IMR-90 (cell line): ENCODE data around the gene TRAF7. TPM values are rescaled to one million over a fixed set of nuclear protein-coding genes. Genes with fewer than 3 reads are reported as not detected.

Source experiments
- ATAC-seq: fragments of 200-7000 bp; cut with Tn5 transposase; 2 replicates; pipeline ENCODE4 v1.9.1; 2020; ENCODE audit warnings: low read depth, mild to moderate bottlenecking, moderate library complexity
- Bru-seq: library from RNA; stranded (reverse); fragments of 400-500 nt; gene quantifications from one replicate; lab custom pipeline; 2021; lab: Mats Ljungman, UMichigan
- BruChase-seq, 2 experiments: library from RNA; stranded (reverse); fragments of 400-500 nt; gene quantifications; one replicate each; lab custom pipeline; 2021; lab: Mats Ljungman, UMichigan
- BruUV-seq: library from RNA; stranded (reverse); fragments of 400-500 nt; replicated peaks from 2 replicates; lab custom pipeline; 2021; lab: Mats Ljungman, UMichigan
- CTCF ChIA-PET: fragments of 300-600 bp; formaldehyde crosslinking; extraction: SDS; loops from one replicate; lab custom pipeline; 2021; ENCODE audit warnings: antibody characterized with exemption; lab: Yijun Ruan, JAX
- POLR2A ChIA-PET: fragments of 300-600 bp; sonication (Branson Sonifier 250); formaldehyde crosslinking; loops from one replicate; lab custom pipeline; 2022; ENCODE audit warnings: antibody characterized with exemption; ENCODE audit not compliant: unreplicated experiment; lab: Charles Lee
- DNase-seq: peaks from one replicate; pipeline ENCODE4 v3.0.0; 2013
- H2AFZ ChIP-seq: replicated peaks from 2 replicates; pipeline ENCODE3; 2013; ENCODE audit warnings: low read length, mild to moderate bottlenecking; ENCODE audit not compliant: poor library complexity
- H2AK5ac ChIP-seq: 2 replicates; pipeline ENCODE4 v1.6.1; 2013; ENCODE audit warnings: low read depth, low read length, inconsistent platforms
- H2AK9ac ChIP-seq: replicated peaks from 2 replicates; pipeline ENCODE3; 2013; ENCODE audit warnings: mild to moderate bottlenecking, low read depth, low read length, moderate library complexity; ENCODE audit not compliant: poor library complexity
- H2BK120ac ChIP-seq: 2 replicates; pipeline ENCODE4 v1.6.1; 2013; ENCODE audit warnings: low read depth, low read length, inconsistent platforms
- H2BK15ac ChIP-seq: 3 replicates; pipeline ENCODE4 v1.6.1; 2013; ENCODE audit warnings: low read depth, low read length, inconsistent platforms
- H2BK20ac ChIP-seq: 2 replicates; pipeline ENCODE4 v1.6.1; 2013; ENCODE audit warnings: low read depth, mild to moderate bottlenecking, inconsistent platforms, low read length, moderate library complexity
- H2BK5ac ChIP-seq: 2 replicates; pipeline ENCODE4 v1.6.1; 2013; ENCODE audit warnings: mild to moderate bottlenecking, low read depth, low read length, inconsistent platforms; ENCODE audit not compliant: poor library complexity, severe bottlenecking
- H3K14ac ChIP-seq: replicated peaks from 2 replicates; pipeline ENCODE4 v1.6.1; 2013; ENCODE audit warnings: low read depth, low read length, inconsistent platforms
- H3K18ac ChIP-seq: 2 replicates; pipeline ENCODE4 v1.6.1; 2013; ENCODE audit warnings: low read depth, low read length, control low read depth
- H3K23ac ChIP-seq: 2 replicates; pipeline ENCODE4 v1.6.1; 2013; ENCODE audit warnings: low read depth, low read length, inconsistent platforms
- H3K27ac ChIP-seq: 2 replicates; pipeline ENCODE4 v1.5.1; 2013; ENCODE audit warnings: mild to moderate bottlenecking, control low read depth, low read length; ENCODE audit not compliant: insufficient read depth
- H3K27me3 ChIP-seq: 2 replicates; pipeline ENCODE4 v1.6.1; 2013; ENCODE audit warnings: low read length; ENCODE audit not compliant: control insufficient read depth, insufficient read depth
- H3K36me3 ChIP-seq: 2 replicates; pipeline ENCODE4 v1.6.1; 2013; ENCODE audit warnings: low read length, mixed read lengths; ENCODE audit not compliant: control insufficient read depth, insufficient read depth
- H3K4ac ChIP-seq: 2 replicates; pipeline ENCODE4 v1.6.1; 2013; ENCODE audit warnings: low read depth, low read length, inconsistent platforms
- H3K4me1 ChIP-seq: 2 replicates; pipeline ENCODE4 v1.6.1; 2013; ENCODE audit warnings: low read length, mixed read lengths; ENCODE audit not compliant: control insufficient read depth, insufficient read depth
- H3K4me2 ChIP-seq: 2 replicates; pipeline ENCODE4 v1.6.1; 2013; ENCODE audit warnings: low read depth, mild to moderate bottlenecking, control low read depth, low read length, moderate library complexity
- H3K4me3 ChIP-seq: 2 replicates; pipeline ENCODE4 v1.5.1; 2013; ENCODE audit warnings: low read depth, mild to moderate bottlenecking, control low read depth, low read length, moderate library complexity; ENCODE audit not compliant: insufficient read depth
- H3K56ac ChIP-seq: 2 replicates; pipeline ENCODE4 v1.6.1; 2013; ENCODE audit warnings: low read length, inconsistent platforms; ENCODE audit not compliant: insufficient read depth; ENCODE audit errors: extremely low read depth
- H3K79me1 ChIP-seq, 2 experiments: 2 replicates each; pipeline ENCODE4 v1.6.1; 2013; ENCODE audit warnings: low read length in 2 of 2, inconsistent platforms in 1 of 2, low read depth in 1 of 2
- H3K9ac ChIP-seq: 2 replicates; pipeline ENCODE4 v1.6.1; 2013; ENCODE audit warnings: low read depth, low read length, control low read depth
- H3K9me1 ChIP-seq: 2 replicates; pipeline ENCODE4 v1.6.1; 2013; ENCODE audit warnings: low read length, inconsistent platforms; ENCODE audit not compliant: insufficient read depth
- H3K9me3 ChIP-seq: 2 replicates; pipeline ENCODE4 v1.6.1; 2013; ENCODE audit warnings: low read length; ENCODE audit not compliant: control insufficient read depth, insufficient read depth
- H4K20me1 ChIP-seq: 2 replicates; pipeline ENCODE4 v1.6.1; 2013; ENCODE audit warnings: low read length, inconsistent platforms; ENCODE audit not compliant: insufficient read depth
- H4K5ac ChIP-seq: 2 replicates; pipeline ENCODE4 v1.6.1; 2013; ENCODE audit warnings: mild to moderate bottlenecking, low read depth, low read length, control low read depth
- H4K8ac ChIP-seq, 2 experiments: 2 replicates each; pipeline ENCODE4 v1.6.1; 2013; ENCODE audit warnings: low read depth in 2 of 2, low read length in 2 of 2, control low read depth in 1 of 2, inconsistent platforms in 1 of 2
- H4K91ac ChIP-seq: 2 replicates; pipeline ENCODE4 v1.6.1; 2013; ENCODE audit warnings: low read depth, low read length, inconsistent platforms; ENCODE audit not compliant: insufficient read depth
- BHLHE40 ChIP-seq: fragments of 150-350 bp; IDR thresholded peaks from 2 replicates; pipeline ENCODE4 v1.6.1; 2016; ENCODE audit warnings: mild to moderate bottlenecking, low read depth, low read length
- ELK1 ChIP-seq: fragments of 150-350 bp; IDR thresholded peaks from 2 replicates; pipeline ENCODE4 v1.6.1; 2016; ENCODE audit warnings: low read depth, mild to moderate bottlenecking, low read length, moderate library complexity, borderline replicate concordance
- FOS ChIP-seq: fragments of 150-350 bp; IDR thresholded peaks from 2 replicates; pipeline ENCODE4 v1.6.1; 2016; ENCODE audit warnings: low read depth, low read length
- MAFK ChIP-seq: IDR thresholded peaks from 2 replicates; pipeline ENCODE4 v1.6.1; 2012; ENCODE audit warnings: low read depth, low read length, improper control_type of control experiment
- MAZ ChIP-seq: IDR thresholded peaks from 2 replicates; pipeline ENCODE4 v1.6.1; 2012; ENCODE audit warnings: low read depth, mild to moderate bottlenecking, low read length, improper control_type of control experiment, moderate library complexity, borderline replicate concordance
- MXI1 ChIP-seq: IDR thresholded peaks from 2 replicates; pipeline ENCODE4 v1.6.1; 2012; ENCODE audit warnings: low read depth, mild to moderate bottlenecking, low read length, moderate library complexity, borderline replicate concordance
- NFE2L2 ChIP-seq: fragments of 150-350 bp; IDR thresholded peaks from 2 replicates; pipeline ENCODE4 v1.6.1; 2016; ENCODE audit warnings: low read depth, mild to moderate bottlenecking, low read length
- POLR2A ChIP-seq: IDR thresholded peaks from 2 replicates; pipeline ENCODE4 v1.6.1; 2012; ENCODE audit warnings: mild to moderate bottlenecking, low read depth, low read length
- RAD21 ChIP-seq: IDR thresholded peaks from 2 replicates; pipeline ENCODE4 v1.6.1; 2012; ENCODE audit warnings: low read length, improper control_type of control experiment
- RCOR1 ChIP-seq: IDR thresholded peaks from 2 replicates; pipeline ENCODE4 v1.6.1; 2012; ENCODE audit warnings: mild to moderate bottlenecking, low read length, improper control_type of control experiment; ENCODE audit not compliant: insufficient replicate concordance
- RFX5 ChIP-seq: IDR thresholded peaks from 2 replicates; pipeline ENCODE4 v1.8.0; 2012; ENCODE audit warnings: low read depth, mild to moderate bottlenecking, low read length, moderate library complexity
- WGBS, 2 experiments: methylation state at CpG; one replicate each; pipeline versions ENCODE4 v1.1.5 to v1.1.7; 2013; ENCODE audit warnings: missing lambda C conversion rate in 2 of 2; ENCODE audit not compliant: insufficient read length in 1 of 2; ENCODE audit errors: extremely low coverage in 2 of 2; 5-methylcytosine and 5-hydroxymethylcytosine counted together
- dilution Hi-C: fragments of 300-500 bp; cut with HindIII; formaldehyde crosslinking; loops from one replicate; pipeline ENCODE4 v1.14.3; 2018; ENCODE audit warnings: low sequenced_read_pairs; ENCODE audit not compliant: unreplicated experiment
- in situ Hi-C: fragments of 300-500 bp; cut with MboI; formaldehyde crosslinking; loops from 3 replicates; pipeline ENCODE4 v1.14.3; 2019; ENCODE audit warnings: low sequenced_read_pairs, inconsistent platforms, mixed read lengths
- intact Hi-C: fragments of 100-400 bp; cut with micrococcal nuclease; formaldehyde crosslinking; loops from 2 replicates; pipeline ENCODE4 v1.10.0; 2022
- long read RNA-seq: library from polyadenylated mRNA; unstranded; transcript quantifications from one replicate; pipeline ENCODE4 v2.0.0, GENCODE V29; 2021; ENCODE audit not compliant: unreplicated experiment
- polyA plus RNA-seq, 3 experiments: library from polyadenylated mRNA; depleted of rRNA; stranded (reverse); fragments of >200 nt; gene quantifications; 2 replicates each; pipeline ENCODE4 v1.2.3, GENCODE V29; 2012; ENCODE audit warnings: low replicate concordance in 1 of 3
- total RNA-seq: library from RNA; depleted of rRNA; stranded (reverse); fragments of >200 nt; gene quantifications from 2 replicates; pipeline ENCODE4 v1.2.3, GENCODE V29; 2012; rRNA removed
- TF ChIP-seq, protein P1 (sequence below): conservative IDR thresholded peaks from 2 replicates; pipeline ENCODE4 v1.5.1; 2012; ENCODE audit warnings: mild to moderate bottlenecking, low read depth, low read length, improper control_type of control experiment

TRAF7 gene
- total RNA-seq = 26.4 and 29.6 TPM in 2 replicates
- 52.6 and 55.1 TPM in 2 replicates for polyA plus RNA-seq (2012; rRNA removed)
- polyA plus RNA-seq (2012; cell fraction: cytosol; rRNA removed) = 37.0 and 60.8 TPM in 2 replicates
- 79.2 and 173 TPM in 2 replicates for polyA plus RNA-seq (2012; cell fraction: nucleus; rRNA removed; ENCODE audit: low replicate concordance)
- Bru-seq, nascent RNA = percentile 59 among the genes with signal in this experiment
- BruChase-seq, experiment 1, labeled RNA remaining after a 6-hour chase = percentile 71 among the genes with signal in this experiment
- BruChase-seq, experiment 2, labeled RNA remaining after a 2-hour chase = percentile 62 among the genes with signal in this experiment
- long read RNA-seq, transcript TRAF7-201 (21 exons, 3,700 nt) = major isoform, 39 of 150 reads
- long read RNA-seq, partial matches to known transcripts = 92 of 150 reads
- long read RNA-seq, other reads (novel, unspliced or antisense) = 19 of 150 reads

DNA sequence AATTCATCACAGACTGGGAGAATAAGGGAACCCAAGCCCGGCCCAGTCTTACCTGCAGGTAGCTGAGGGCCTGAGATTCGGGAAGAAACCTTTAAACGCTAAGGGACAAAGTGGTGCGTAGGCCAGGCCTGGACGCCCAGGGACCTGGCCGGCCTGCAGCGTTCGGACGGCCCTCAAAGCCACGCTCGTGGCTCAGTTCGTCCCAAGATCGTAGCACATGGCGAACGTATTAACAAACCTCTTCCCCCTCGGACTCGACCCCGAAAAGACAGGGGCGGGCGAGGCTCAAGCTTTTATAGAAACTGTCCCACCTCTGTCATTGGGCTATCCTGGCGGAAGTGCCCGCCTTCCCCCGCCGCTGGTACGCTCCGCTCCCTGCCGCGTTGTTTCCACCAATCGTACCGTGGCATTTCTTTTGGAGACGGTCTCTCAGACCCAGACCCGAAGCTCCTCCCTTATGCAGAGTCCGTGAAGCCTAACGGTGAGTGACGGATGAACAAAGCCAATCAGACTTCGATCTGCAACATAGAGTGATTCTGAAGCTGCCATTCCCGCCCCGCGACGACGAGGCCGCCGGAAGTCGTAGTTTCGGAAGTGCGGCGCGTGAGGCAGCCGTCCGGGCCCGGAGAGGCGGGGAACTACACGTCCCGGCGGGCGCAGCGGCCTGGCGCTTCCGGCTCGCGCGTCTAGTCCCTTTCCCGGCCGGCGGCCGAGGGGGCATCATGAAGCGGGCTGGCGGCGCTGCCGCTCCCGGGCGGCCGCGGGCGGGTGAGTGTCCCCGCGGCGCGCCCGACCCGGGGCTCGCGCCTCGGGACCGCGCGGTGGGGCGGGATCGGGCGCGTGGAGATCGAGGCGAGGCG is at the start of gene TRAF7:
Gene TRAF7 (plus strand): TSS at position 692 of the 860 bp plus-strand sequence. CDS start 8,139 bp downstream, outside the sequence.
- Histone ChIP-seq H3K56ac (peak within 1 kb of the TSS; percentile 89), H3K4ac (peak within 1 kb of the TSS; percentile 90), H3K4me3 (peak within 1 kb of the TSS; percentile 86), H4K5ac (no peak within 1 kb of the TSS), H3K27ac (peak within 1 kb of the TSS; percentile 85), H4K8ac (peak within 1 kb of the TSS; percentile 61 to 76), H3K9me1 (peaks cover 15% of the 10 kb centered on the region; the same call in 1 of the 2 replicates), H2AK5ac (peak within 1 kb of the TSS; percentile 97), H3K9ac (peak within 1 kb of the TSS; percentile 95), H2BK120ac (peak within 1 kb of the TSS; percentile 47), H2BK5ac (peak within 1 kb of the TSS; percentile 72), H2AFZ (peak within 1 kb of the TSS; percentile 86), H4K20me1 (peaks cover 87% of the 10 kb centered on the region), H3K23ac (peak within 1 kb of the TSS; percentile 91), H4K91ac (peak within 1 kb of the TSS; percentile 65), H2AK9ac (peak within 1 kb of the TSS; percentile 100), H3K4me2 (peak within 1 kb of the TSS; percentile 98), H3K14ac (peak within 1 kb of the TSS; percentile 97), H3K4me1 (peaks cover 48% of the 10 kb centered on the region), H2BK20ac (no peak within 1 kb of the TSS), H3K27me3 (no peaks in the 10 kb centered on the region), H3K36me3 (peaks cover 32% of the 10 kb centered on the region), H3K18ac (peak within 1 kb of the TSS; percentile 1; the same call in 1 of the 2 replicates), H2BK15ac (no peak within 1 kb of the TSS), H3K9me3 (no peaks in the 10 kb centered on the region), H3K79me1 (peaks cover 11 to 89% of the 10 kb centered on the region in 2 experiments; a peak in 3 of 4 replicates)
- DNase-seq (peak; percentile 100), ATAC-seq (peak; percentile 84)
- no TSS peak for BruUV-seq
- in situ Hi-C loops = no loop called here
- intact Hi-C loops = no loop called here
- WGBS, 2 experiments = 0% methylated on average over 26 of the region's 94 CpGs; no CpG with 5 or more reads in 1 of the 2 experiments
- CTCF ChIA-PET = interaction anchor here (0.6 to 1.0 kb wide), 3 partner anchors 12 to 207 kb away, joined by 3 to 6 read pairs (median 3); no protein-coding TSS in a partner anchor
- POLR2A ChIA-PET = interaction anchor here (0.5 to 1.2 kb wide), 6 partner anchors 16 to 151 kb away, joined by 3 to 6 read pairs (median 4); no protein-coding TSS in a partner anchor
- dilution Hi-C loops = no loop called here
- TF ChIP-seq RCOR1 = no peak
- no peak for TF ChIP-seq RFX5
- TF ChIP-seq MAZ = peak; percentile 81; the same call in 1 of the 2 replicates
- TF ChIP-seq ELK1 = 0 out of 2 replicates have a peak, but pooled peaks have one; percentile 57
- no peak for TF ChIP-seq NFE2L2
- no peak for TF ChIP-seq MAFK
- no peak for TF ChIP-seq RAD21
- peak; percentile 95 for TF ChIP-seq MXI1
- TF ChIP-seq, protein P1, sequence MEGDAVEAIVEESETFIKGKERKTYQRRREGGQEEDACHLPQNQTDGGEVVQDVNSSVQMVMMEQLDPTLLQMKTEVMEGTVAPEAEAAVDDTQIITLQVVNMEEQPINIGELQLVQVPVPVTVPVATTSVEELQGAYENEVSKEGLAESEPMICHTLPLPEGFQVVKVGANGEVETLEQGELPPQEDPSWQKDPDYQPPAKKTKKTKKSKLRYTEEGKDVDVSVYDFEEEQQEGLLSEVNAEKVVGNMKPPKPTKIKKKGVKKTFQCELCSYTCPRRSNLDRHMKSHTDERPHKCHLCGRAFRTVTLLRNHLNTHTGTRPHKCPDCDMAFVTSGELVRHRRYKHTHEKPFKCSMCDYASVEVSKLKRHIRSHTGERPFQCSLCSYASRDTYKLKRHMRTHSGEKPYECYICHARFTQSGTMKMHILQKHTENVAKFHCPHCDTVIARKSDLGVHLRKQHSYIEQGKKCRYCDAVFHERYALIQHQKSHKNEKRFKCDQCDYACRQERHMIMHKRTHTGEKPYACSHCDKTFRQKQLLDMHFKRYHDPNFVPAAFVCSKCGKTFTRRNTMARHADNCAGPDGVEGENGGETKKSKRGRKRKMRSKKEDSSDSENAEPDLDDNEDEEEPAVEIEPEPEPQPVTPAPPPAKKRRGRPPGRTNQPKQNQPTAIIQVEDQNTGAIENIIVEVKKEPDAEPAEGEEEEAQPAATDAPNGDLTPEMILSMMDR = no peak
- peak; percentile 100 for TF ChIP-seq POLR2A
- TF ChIP-seq FOS = 0 out of 2 replicates have a peak, but pooled peaks have one; percentile 13
- peak; percentile 76 for TF ChIP-seq BHLHE40
